ENCODE measurements around the gene ENSA.

ENSA gene

DNA sequence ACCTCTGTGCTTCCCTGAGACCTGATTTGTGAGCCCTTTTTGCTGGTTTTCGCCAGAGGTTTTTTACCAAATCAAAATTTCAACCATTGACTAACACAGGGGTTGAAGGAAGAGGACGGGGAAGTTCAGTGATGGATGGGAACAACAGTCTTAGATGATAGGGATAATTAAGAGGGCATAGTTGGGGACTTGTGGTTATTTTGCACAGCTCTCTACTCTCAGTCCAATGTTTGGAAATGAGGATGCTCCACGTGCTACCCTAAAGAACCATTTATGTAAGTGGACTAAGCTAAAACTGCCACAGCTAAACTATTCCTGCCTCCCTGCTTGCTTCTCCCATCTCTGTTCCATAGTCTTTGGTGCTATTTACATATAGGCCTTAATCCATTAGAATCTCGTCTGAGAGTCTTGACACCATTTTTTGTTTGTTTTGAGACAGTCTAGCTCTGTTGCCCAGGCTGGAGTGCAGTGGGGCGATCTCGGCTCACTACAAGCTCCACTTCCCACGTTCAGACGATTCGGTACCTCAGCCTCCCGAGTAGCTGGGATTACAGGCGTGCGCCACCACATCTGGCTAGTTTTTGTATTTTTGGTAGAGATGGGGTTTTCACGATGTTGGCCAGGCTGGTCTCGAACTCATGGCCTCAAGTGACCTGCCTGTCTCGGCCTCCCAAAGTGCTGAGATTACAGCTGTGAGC, 49.3 kb downstream of the ENSA start:
- H3K14ac ChIP-seq (ENCODE audit: low read length): no peak overlapping the region
- H2AFZ ChIP-seq (ENCODE audit: low read length): peak overlapping the region; percentile 74
- peaks cover 6 to 8% of the 10 kb centered on the region in 2 donors for H3K4me1 ChIP-seq (ENCODE audit: control insufficient read depth in 2 of 2, insufficient read depth in 1 of 2, low read depth in 1 of 2, low read length in 2 of 2)
- no peak for DNase-seq (ENCODE audit: low spot score)
- peaks cover 8 to 38% of the 10 kb centered on the region in 2 donors for H3K36me3 ChIP-seq (replicated peaks in 1 of 2; ENCODE audit: control insufficient read depth in 2 of 2, insufficient read depth in 2 of 2, low read length in 2 of 2)
- peak overlapping the region; percentile 87 for H3K18ac ChIP-seq (ENCODE audit: low read length)
- peak overlapping the region; percentile 51 for H3K4me2 ChIP-seq (ENCODE audit: insufficient read depth, low read length, poor library complexity, severe bottlenecking)
- no peak overlapping the region for H4K8ac ChIP-seq (ENCODE audit: low read depth, low read length)
- H3K27ac ChIP-seq (replicated peaks; ENCODE audit: low read length): peak overlapping the region; percentile 96
- H3K23ac ChIP-seq (ENCODE audit: low read depth, low read length, poor library complexity): no peak overlapping the region
- no peak overlapping the region for H2AK5ac ChIP-seq (ENCODE audit: low read depth, low read length)
- H3K9ac ChIP-seq (ENCODE audit: low read depth, low read length, poor library complexity): no peak overlapping the region
- H2BK15ac ChIP-seq (ENCODE audit: low read length): no peak overlapping the region
- no peak overlapping the region for H3K4ac ChIP-seq (ENCODE audit: low read length)
- no peak overlapping the region for H4K91ac ChIP-seq (ENCODE audit: low read depth, low read length, poor library complexity)
- no peak overlapping the region for H2BK5ac ChIP-seq (ENCODE audit: low read length)
- no peaks in the 10 kb centered on the region for H3K79me1 ChIP-seq (ENCODE audit: low read depth, low read length)
- H2BK120ac ChIP-seq (ENCODE audit: low read depth, low read length): no peak overlapping the region
- H3K27me3 ChIP-seq (ENCODE audit: control insufficient read depth in 3 of 3, insufficient read depth in 3 of 3, low read depth in 1 of 3, low read length in 3 of 3): no peaks in the 10 kb centered on the region
- peak overlapping the region; percentile 56 to 78 for H3K4me3 ChIP-seq (ENCODE audit: low read length in 2 of 2)
- no peak overlapping the region for H2BK12ac ChIP-seq (ENCODE audit: low read length)
- H3K9me3 ChIP-seq (replicated peaks in 1 of 2; ENCODE audit: control insufficient read depth in 2 of 2, insufficient read depth in 1 of 2, low read depth in 1 of 2, low read length in 2 of 2): no peaks in the 10 kb centered on the region
- no CpG with 5 or more reads among the region's 15 CpGs for WGBS, 2 donors (ENCODE audit: extremely low coverage in 2 of 2, insufficient read length in 2 of 2, insufficient replicate concordance in 1 of 2)

DNA sequence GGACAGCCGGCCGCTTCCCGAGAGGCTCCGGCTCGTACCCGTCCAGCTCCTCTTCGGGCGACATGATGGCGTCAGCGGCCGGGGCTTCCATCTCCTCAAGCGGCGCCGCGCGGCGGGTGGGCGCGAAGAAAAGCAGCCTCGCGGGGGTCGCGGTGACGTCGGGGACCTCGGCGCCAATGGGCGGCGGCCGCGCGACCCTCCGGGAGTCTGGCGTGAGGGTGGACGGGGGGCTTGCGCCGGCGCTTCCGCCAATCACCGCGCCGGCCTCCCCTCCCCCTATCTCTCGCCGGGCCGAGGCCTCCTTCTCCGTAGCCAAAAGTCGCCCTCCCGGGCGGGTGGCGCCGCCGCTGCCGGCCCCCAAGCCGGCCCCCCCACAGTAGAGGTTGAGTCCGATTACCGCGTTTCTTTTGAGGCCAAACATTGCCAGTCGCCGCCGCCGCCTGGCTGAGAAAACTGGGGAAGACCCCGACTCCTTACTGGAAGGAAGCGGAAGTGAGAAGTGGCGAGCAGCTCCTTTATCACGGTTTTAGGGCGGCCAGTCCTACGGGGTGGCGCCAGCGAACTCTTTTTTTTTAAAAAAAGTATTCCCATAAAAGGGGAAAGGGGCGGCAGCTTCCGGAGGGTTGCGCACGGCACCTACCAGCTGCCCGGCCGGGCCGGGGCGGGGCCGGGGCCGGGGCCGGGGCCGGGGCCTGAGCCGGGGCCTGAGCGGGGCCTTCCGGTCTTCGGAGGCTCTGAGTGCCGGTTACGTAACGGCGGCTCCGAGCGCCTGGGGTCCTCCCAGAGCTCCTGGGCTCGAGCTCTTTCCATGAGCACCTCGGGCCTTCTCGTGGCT, 50.1 kb downstream of the ENSA start, which contains the start of gene MCL1:
MCL1 (minus strand) TSS at position 501 of the 835 bp plus-strand sequence; CDS start at position 421, 80 bp downstream.
- H3K36me3 ChIP-seq (replicated peaks in 1 of 2; ENCODE audit: control insufficient read depth in 2 of 2, insufficient read depth in 2 of 2, low read length in 2 of 2): peaks cover 12 to 46% of the 10 kb centered on the region in 2 donors
- peak within 1 kb of the TSS; percentile 32 for H3K14ac ChIP-seq (ENCODE audit: low read length)
- H3K4me2 ChIP-seq (ENCODE audit: insufficient read depth, low read length, poor library complexity, severe bottlenecking): peak within 1 kb of the TSS; percentile 51
- peak within 1 kb of the TSS; percentile 100 for H3K27ac ChIP-seq (replicated peaks; ENCODE audit: low read length)
- peak within 1 kb of the TSS; percentile 94 for H3K23ac ChIP-seq (ENCODE audit: low read depth, low read length, poor library complexity)
- peak within 1 kb of the TSS; percentile 95 to 96 for H3K4me3 ChIP-seq (ENCODE audit: low read length in 2 of 2)
- no peak within 1 kb of the TSS for H4K8ac ChIP-seq (ENCODE audit: low read depth, low read length)
- no CpG with 5 or more reads among the region's 94 CpGs for WGBS, 2 donors (ENCODE audit: extremely low coverage in 2 of 2, insufficient read length in 2 of 2, insufficient replicate concordance in 1 of 2)
- H2AFZ ChIP-seq (ENCODE audit: low read length): peak within 1 kb of the TSS; percentile 74
- no peaks in the 10 kb centered on the region for H3K79me1 ChIP-seq (ENCODE audit: low read depth, low read length)
- no peak within 1 kb of the TSS for H4K91ac ChIP-seq (ENCODE audit: low read depth, low read length, poor library complexity)
- H3K9me3 ChIP-seq (replicated peaks in 1 of 2; ENCODE audit: control insufficient read depth in 2 of 2, insufficient read depth in 1 of 2, low read depth in 1 of 2, low read length in 2 of 2): no peaks in the 10 kb centered on the region
- H3K9ac ChIP-seq (ENCODE audit: low read depth, low read length, poor library complexity): peak within 1 kb of the TSS; percentile 94
- peaks cover 8 to 15% of the 10 kb centered on the region in 2 donors for H3K4me1 ChIP-seq (ENCODE audit: control insufficient read depth in 2 of 2, insufficient read depth in 1 of 2, low read depth in 1 of 2, low read length in 2 of 2)
- H2BK12ac ChIP-seq (ENCODE audit: low read length): no peak within 1 kb of the TSS
- H2AK5ac ChIP-seq (ENCODE audit: low read depth, low read length): peak within 1 kb of the TSS; percentile 61
- H3K27me3 ChIP-seq (ENCODE audit: control insufficient read depth in 3 of 3, insufficient read depth in 3 of 3, low read depth in 1 of 3, low read length in 3 of 3): no peaks in the 10 kb centered on the region
- no peak within 1 kb of the TSS for H2BK120ac ChIP-seq (ENCODE audit: low read depth, low read length)
- DNase-seq (ENCODE audit: low spot score): peak; percentile 95
- peak within 1 kb of the TSS; percentile 96 for H2BK5ac ChIP-seq (ENCODE audit: low read length)
- no peak within 1 kb of the TSS for H3K4ac ChIP-seq (ENCODE audit: low read length)
- H2BK15ac ChIP-seq (ENCODE audit: low read length): peak within 1 kb of the TSS; percentile 2
- peak within 1 kb of the TSS; percentile 99 for H3K18ac ChIP-seq (ENCODE audit: low read length)

- Histone ChIP-seq H3K18ac (ENCODE audit: low read length) (peak overlapping the region; percentile 98), H3K4me1 (ENCODE audit: control insufficient read depth in 2 of 2, insufficient read depth in 1 of 2, low read depth in 1 of 2, low read length in 2 of 2) (peaks cover 8 to 15% of the 10 kb centered on the region in 2 donors), H3K4me2 (ENCODE audit: insufficient read depth, low read length, poor library complexity, severe bottlenecking) (peak overlapping the region; percentile 45), H3K4me3 (ENCODE audit: low read length in 2 of 2) (peak overlapping the region; percentile 95 to 96), H3K4ac (ENCODE audit: low read length) (no peak overlapping the region), H4K8ac (ENCODE audit: low read depth, low read length) (no peak overlapping the region), H2BK120ac (ENCODE audit: low read depth, low read length) (no peak overlapping the region), H2BK15ac (ENCODE audit: low read length) (peak overlapping the region; percentile 2), H2AK5ac (ENCODE audit: low read depth, low read length) (peak overlapping the region; percentile 61), H3K27me3 (ENCODE audit: control insufficient read depth in 3 of 3, insufficient read depth in 3 of 3, low read depth in 1 of 3, low read length in 3 of 3) (no peaks in the 10 kb centered on the region), H3K79me1 (ENCODE audit: low read depth, low read length) (no peaks in the 10 kb centered on the region), H3K36me3 (replicated peaks in 1 of 2; ENCODE audit: control insufficient read depth in 2 of 2, insufficient read depth in 2 of 2, low read length in 2 of 2) (peaks cover 13 to 55% of the 10 kb centered on the region in 2 donors), H3K23ac (ENCODE audit: low read depth, low read length, poor library complexity) (peak overlapping the region; percentile 94), H3K27ac (replicated peaks; ENCODE audit: low read length) (peak overlapping the region; percentile 100), H2BK5ac (ENCODE audit: low read length) (peak overlapping the region; percentile 96), H2BK12ac (ENCODE audit: low read length) (no peak overlapping the region), H2AFZ (ENCODE audit: low read length) (no peak overlapping the region), H3K9me3 (replicated peaks in 1 of 2; ENCODE audit: control insufficient read depth in 2 of 2, insufficient read depth in 1 of 2, low read depth in 1 of 2, low read length in 2 of 2) (no peaks in the 10 kb centered on the region), H3K14ac (ENCODE audit: low read length) (peak overlapping the region; percentile 32), H3K9ac (ENCODE audit: low read depth, low read length, poor library complexity) (peak overlapping the region; percentile 94), H4K91ac (ENCODE audit: low read depth, low read length, poor library complexity) (no peak overlapping the region)
- no CpG with 5 or more reads among the region's 50 CpGs for WGBS, 2 donors (ENCODE audit: extremely low coverage in 2 of 2, insufficient read length in 2 of 2, insufficient replicate concordance in 1 of 2)
- no peak for DNase-seq (ENCODE audit: low spot score)
Measured at GRCh38 chr1:150578272-150579109, 50.9 kb downstream of the ENSA start.
